Left lung (tissue), 10 donors: ENCODE measurements around the gene POLG. TPM values are rescaled to one million over a fixed set of nuclear protein-coding genes. Genes with fewer than 3 reads are reported as not detected.

ENCODE experiments used
- ATAC-seq: fragments of 200-7000 bp; cut with Tn5 transposase; one replicate; pipeline ENCODE4 v1.9.1; 2020; ENCODE audit warnings: moderate library complexity
- DNase-seq, 4 donors: peaks; one replicate each; pipeline ENCODE4 v3.0.0-alpha.2; 2013 to 2020
- H3K27ac ChIP-seq, 2 donors: fragments of 200-600 bp; sonication (generic) in 1 of 2; one replicate each; pipeline versions ENCODE4 v1.5.0 to v1.8.0; 2020 to 2021
- H3K27me3 ChIP-seq, 2 donors: fragments of 200-600 bp; sonication (generic) in 1 of 2; one replicate each; pipeline versions ENCODE4 v1.5.0 to v1.8.0; 2020 to 2021
- H3K36me3 ChIP-seq, 2 donors: fragments of 200-600 bp; sonication (generic) in 1 of 2; one replicate each; pipeline versions ENCODE4 v1.5.0 to v1.8.0; 2020 to 2021
- H3K4me1 ChIP-seq, 2 donors: fragments of 200-600 bp; one replicate each; pipeline ENCODE4 v1.8.0; 2021
- H3K4me3 ChIP-seq, 2 donors: fragments of 200-600 bp; sonication (generic) in 1 of 2; one replicate each; pipeline versions ENCODE4 v1.5.0 to v1.8.0; 2020 to 2021; ENCODE audit warnings: mild to moderate bottlenecking in 1 of 2
- H3K9me3 ChIP-seq, 2 donors: fragments of 200-600 bp; sonication (generic) in 1 of 2; one replicate each; pipeline versions ENCODE4 v1.5.0 to v1.8.0; 2020 to 2021
- intact Hi-C, 2 donors: fragments of 100-400 bp; cut with DNase I; formaldehyde crosslinking; loops; one replicate each; pipeline versions ENCODE4 v1.11.2 to v1.14.2; 2022
- polyA plus RNA-seq, 6 donors: library from polyadenylated mRNA; unstranded; fragments of 120-200 nt; gene quantifications; one replicate each; pipeline ENCODE4 v1.2.1, GENCODE V29; 2013; ENCODE audit not compliant: insufficient read length in 6 of 6
- total RNA-seq, 2 donors: library from RNA; stranded (reverse); fragmentation: NEBNext Ultra II Directional; extraction: Animal tissue kit (Norgen Biotek cat#: 25700); gene quantifications; one replicate each; pipeline ENCODE4 v1.2.1, GENCODE V29; 2021
- TF ChIP-seq, protein P1 (sequence below), 2 donors: fragments of 200-600 bp; sonication (generic) in 1 of 2; IDR thresholded peaks; one replicate each; pipeline versions ENCODE4 v1.5.0 to v1.8.0; 2021; ENCODE audit warnings: antibody characterized with exemption in 2 of 2
- donor health status: DM: no; HTN: yes; CAD: no.
- donor health status: DM: no; HTN: no; CAD: no.

POLG gene
- total and polyA plus RNA-seq, 8 donors: 52.4 to 71.5 (median 55.1) TPM

GRCh38 chr15:89374086-89374981 lies 39.7 kb upstream of the POLG start:
- intact Hi-C loops: no loop called here
- ATAC-seq (no peak), DNase-seq (no peak)
- peaks cover 96 to 100% of the 10 kb centered on the region in 2 donors for H3K27me3 ChIP-seq
- TF ChIP-seq, protein P1, sequence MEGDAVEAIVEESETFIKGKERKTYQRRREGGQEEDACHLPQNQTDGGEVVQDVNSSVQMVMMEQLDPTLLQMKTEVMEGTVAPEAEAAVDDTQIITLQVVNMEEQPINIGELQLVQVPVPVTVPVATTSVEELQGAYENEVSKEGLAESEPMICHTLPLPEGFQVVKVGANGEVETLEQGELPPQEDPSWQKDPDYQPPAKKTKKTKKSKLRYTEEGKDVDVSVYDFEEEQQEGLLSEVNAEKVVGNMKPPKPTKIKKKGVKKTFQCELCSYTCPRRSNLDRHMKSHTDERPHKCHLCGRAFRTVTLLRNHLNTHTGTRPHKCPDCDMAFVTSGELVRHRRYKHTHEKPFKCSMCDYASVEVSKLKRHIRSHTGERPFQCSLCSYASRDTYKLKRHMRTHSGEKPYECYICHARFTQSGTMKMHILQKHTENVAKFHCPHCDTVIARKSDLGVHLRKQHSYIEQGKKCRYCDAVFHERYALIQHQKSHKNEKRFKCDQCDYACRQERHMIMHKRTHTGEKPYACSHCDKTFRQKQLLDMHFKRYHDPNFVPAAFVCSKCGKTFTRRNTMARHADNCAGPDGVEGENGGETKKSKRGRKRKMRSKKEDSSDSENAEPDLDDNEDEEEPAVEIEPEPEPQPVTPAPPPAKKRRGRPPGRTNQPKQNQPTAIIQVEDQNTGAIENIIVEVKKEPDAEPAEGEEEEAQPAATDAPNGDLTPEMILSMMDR (IDR thresholded peaks at IDR 0.05): no peak
- no peak overlapping the region for H3K4me3 ChIP-seq
- H3K27ac ChIP-seq: no peak overlapping the region
- no peaks in the 10 kb centered on the region for H3K36me3 ChIP-seq
- H3K9me3 ChIP-seq: no peaks in the 10 kb centered on the region
- peaks cover 8 to 31% of the 10 kb centered on the region in 2 donors for H3K4me1 ChIP-seq

- peaks cover 96 to 100% of the 10 kb centered on the region in 2 donors for H3K27me3 ChIP-seq
- H3K36me3 ChIP-seq: no peaks in the 10 kb centered on the region
- peaks cover 4 to 27% of the 10 kb centered on the region in 2 donors for H3K4me1 ChIP-seq
- no peak overlapping the region for H3K27ac ChIP-seq
- H3K9me3 ChIP-seq: no peaks in the 10 kb centered on the region
- intact Hi-C loops: no loop called here
- DNase-seq: no peak
- TF ChIP-seq, protein P1 (IDR thresholded peaks at IDR 0.05): no peak
- no peak for ATAC-seq
- H3K4me3 ChIP-seq: no peak overlapping the region
These were observed 37.7 kb upstream of the POLG start for GRCh38 chr15:89372069-89372935.

DNA sequence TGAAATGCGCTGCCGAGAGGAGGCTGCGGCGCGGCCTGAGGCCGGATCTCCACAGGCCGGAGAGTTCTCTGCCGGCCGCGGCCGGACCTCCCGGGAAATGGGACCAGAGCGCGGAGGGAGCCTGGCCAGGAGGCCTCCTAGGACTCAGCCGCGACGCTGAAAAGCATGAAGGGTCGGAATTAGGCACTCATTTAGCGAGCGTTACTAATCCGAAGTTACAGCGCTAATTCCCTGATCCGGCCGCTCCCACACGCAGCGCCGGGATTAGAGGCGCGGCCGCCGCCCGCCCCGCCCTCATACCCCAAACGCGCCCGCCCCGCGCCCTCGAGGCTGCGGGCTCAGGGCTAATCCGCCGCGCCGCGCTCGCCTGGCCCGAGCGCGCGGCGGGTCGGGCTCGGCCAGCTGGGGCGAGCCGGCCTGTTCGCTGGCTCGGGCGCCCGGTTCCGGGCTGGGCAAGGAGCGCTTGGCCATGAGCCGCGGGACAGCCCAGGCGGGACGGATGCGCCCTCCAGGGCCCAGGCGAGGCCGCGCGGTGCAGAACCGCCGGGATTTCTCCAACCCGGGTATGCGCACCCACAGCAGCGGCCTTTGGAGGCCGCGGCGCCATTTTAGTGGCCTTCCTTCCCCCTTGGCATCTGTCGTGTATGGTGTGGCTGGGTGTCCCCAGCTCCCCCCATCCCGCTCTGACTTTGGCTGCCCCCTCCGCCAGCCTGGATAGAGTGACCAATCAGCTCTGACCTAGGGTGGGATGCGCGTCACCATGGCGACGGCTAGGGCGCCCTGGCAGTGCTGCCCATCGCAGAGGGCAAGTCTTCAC lies 36.8 kb upstream of the POLG start:
- Histone ChIP-seq H3K4me1 (peaks cover 5 to 30% of the 10 kb centered on the region in 2 donors), H3K27me3 (peaks cover 96 to 100% of the 10 kb centered on the region in 2 donors), H3K4me3 (no peak overlapping the region), H3K36me3 (no peaks in the 10 kb centered on the region), H3K27ac (no peak overlapping the region), H3K9me3 (no peaks in the 10 kb centered on the region)
- TF ChIP-seq, protein P1 (IDR thresholded peaks at IDR 0.05): no peak
- DNase-seq (no peak), ATAC-seq (peak; percentile 54)
- intact Hi-C loops: no loop called here

GRCh38 chr15:89370978-89371227 lies 36.3 kb upstream of the POLG start:
- H3K36me3 ChIP-seq: no peaks in the 10 kb centered on the region
- intact Hi-C loops: no loop called here
- no peak overlapping the region for H3K27ac ChIP-seq
- no peaks in the 10 kb centered on the region for H3K9me3 ChIP-seq
- H3K4me1 ChIP-seq: peaks cover 5 to 30% of the 10 kb centered on the region in 2 donors
- DNase-seq: no peak
- ATAC-seq: peak; percentile 13
- TF ChIP-seq, protein P1 (IDR thresholded peaks at IDR 0.05): no peak
- H3K4me3 ChIP-seq: no peak overlapping the region
- peaks cover 99 to 100% of the 10 kb centered on the region in 2 donors for H3K27me3 ChIP-seq
